ENCODE measurements around the gene NES.

The NES gene

GRCh38 chr1:156703336-156703735 lies 26.1 kb upstream of the NES start:
- DNase-seq, result no peak

DNA sequence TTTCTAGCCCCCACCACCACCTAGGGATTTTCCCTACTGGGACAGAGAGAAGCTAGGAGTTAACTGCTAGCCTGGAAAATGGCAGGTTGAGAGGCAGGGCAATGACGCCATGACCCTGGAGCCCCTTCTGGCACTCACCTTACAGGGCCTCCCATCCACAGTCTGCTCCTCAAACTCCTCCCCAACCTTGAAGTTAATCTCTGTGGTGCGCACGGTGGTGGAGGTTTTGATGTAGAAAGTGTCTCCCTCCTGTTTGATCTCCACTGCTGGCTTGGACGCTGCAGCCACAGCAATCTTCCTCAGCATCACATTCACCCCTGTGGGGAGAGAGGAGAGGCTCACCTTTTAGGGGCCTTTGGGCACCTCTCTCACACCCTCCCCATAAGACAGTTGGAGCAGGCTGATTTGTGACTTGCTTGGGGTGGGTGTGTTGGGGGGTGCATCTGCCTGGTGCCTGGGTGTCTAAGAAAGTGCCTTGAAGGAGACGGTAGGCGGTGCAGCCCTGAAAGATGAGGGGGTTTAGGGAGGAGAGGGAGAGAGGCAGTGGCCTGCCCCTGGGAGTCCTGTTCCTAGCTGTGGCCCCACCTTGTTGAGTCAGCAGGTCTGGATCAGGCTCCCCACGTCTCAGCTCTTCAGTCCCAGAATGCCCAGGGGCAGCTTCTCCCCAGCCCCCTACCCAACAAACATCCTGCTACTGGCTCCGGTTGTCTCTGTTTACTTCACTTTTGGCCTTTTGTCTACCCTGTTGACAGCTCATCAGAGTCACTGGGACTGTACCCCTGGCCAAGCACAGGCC lies 23.7 kb upstream of the NES start:
- no peak for DNase-seq

GRCh38 chr1:156698995-156699394 lies 21.8 kb upstream of the NES start:
- no peak for DNase-seq

DNA sequence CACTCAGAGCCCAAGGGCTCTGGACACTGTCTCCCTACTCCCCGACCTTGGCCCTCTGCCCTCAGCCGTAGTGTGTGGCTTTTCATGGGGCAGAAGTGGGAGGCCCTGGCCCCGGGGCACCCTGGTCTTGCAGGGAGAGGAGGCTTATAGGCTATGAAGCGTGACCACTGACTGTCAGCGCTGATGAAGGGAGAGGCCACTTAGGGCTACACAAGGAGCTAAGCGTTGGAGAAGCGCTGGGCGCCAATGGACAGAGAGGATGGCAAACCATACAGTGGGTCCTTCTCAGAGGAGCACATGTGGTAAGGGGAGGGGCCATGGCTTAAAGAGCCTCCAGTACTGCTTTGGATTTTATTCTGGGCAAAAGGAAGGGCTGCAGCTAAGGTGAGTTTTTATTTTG lies 20.3 kb upstream of the NES start:
- DNase-seq, result no peak

GRCh38 chr1:156696755-156697154 lies 19.5 kb upstream of the NES start:
- DNase-seq, result no peak

GRCh38 chr1:156694690-156694962 lies 17.4 kb upstream of the NES start:
- no peak for DNase-seq

- no peak for DNase-seq
Observed at GRCh38 chr1:156693848-156694689, 16.9 kb upstream of the NES start.

GRCh38 chr1:156692925-156693847 lies 16.0 kb upstream of the NES start:
- DNase-seq, result no peak

DNA sequence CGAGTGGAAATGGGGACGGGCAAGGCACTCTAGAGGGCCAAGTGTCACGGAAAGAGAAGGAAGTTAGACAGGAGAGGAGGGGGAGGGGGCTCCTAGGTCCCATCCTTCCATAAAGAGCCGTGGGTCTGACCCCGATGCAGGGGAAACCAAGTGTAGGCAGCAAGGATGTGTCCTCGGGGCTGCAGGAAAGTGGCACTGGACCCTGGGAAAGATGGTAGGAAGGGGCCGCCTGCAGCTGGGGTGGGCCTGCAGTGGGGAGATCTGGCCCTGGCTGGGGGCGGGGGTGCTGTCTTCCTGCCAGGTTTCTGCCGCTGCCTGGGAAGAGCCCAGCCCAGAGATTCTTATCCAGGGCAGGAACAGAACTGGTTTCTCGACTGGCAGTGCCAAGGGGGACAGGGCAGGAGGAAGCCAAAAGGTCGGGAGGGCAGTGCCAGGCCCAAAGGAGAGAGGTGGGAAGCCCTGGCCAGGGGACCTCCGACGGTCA lies 15.3 kb upstream of the NES start:
- no peak for DNase-seq

DNA sequence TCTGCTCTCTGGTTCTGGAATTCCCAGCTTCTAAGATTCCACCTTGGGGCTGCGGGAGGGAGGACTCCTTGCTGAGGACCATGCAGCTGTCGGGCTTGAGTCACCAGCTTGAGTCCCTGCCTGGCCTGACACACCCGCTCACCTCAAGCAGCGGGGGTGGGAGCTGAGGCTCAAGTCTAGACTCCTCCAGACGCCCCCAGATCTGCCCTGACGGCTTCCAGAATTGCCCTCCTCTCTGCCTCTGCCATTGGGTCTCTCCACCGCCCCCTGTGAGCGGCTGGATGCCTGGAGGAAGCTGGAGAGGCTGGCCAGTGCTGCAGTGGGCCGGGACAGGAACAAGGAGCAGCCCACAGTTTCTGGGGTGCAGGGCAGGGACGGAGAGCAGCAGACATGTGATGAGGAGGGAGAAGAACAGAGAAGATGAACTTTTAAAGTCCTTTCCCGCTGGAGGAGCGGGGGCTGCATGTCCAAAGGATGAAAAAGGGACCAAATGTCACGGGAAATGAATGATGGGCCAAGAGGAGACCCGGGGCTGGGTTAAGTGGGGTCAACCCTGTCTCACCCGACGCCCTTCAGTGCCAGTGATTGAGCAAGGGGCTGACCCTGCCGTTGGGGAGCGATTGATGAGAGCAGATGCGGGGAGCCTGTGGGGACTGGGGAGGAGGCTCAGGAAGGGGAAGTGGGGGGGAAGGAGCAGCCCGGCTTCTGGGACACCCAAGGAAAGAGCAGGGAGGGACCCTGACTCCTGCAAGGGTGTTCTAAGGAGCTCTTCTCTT lies 14.6 kb upstream of the NES start:
- no peak for DNase-seq

DNA sequence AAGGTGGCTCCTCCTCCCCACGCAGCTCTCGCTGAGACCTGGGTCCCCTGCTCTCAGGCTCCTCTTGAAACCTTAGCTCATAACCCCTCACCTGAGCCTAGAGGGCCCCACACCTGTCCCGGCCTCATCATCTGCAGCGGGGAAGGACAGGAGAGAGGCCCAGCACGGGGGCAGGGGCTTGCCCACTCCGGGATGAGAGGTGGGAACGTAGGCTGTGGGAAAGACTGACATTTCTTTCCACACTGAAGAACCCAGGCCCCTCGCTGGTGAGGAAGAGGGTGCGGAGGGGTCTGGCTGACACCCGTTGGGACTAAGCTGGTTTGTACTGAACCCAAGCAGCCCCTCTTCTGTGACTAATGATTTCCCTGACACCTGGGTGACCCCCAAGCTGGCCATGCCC lies 14.0 kb upstream of the NES start:
- DNase-seq, result no peak

GRCh38 chr1:156690675-156691036 lies 13.4 kb upstream of the NES start:
- no peak for DNase-seq

DNA sequence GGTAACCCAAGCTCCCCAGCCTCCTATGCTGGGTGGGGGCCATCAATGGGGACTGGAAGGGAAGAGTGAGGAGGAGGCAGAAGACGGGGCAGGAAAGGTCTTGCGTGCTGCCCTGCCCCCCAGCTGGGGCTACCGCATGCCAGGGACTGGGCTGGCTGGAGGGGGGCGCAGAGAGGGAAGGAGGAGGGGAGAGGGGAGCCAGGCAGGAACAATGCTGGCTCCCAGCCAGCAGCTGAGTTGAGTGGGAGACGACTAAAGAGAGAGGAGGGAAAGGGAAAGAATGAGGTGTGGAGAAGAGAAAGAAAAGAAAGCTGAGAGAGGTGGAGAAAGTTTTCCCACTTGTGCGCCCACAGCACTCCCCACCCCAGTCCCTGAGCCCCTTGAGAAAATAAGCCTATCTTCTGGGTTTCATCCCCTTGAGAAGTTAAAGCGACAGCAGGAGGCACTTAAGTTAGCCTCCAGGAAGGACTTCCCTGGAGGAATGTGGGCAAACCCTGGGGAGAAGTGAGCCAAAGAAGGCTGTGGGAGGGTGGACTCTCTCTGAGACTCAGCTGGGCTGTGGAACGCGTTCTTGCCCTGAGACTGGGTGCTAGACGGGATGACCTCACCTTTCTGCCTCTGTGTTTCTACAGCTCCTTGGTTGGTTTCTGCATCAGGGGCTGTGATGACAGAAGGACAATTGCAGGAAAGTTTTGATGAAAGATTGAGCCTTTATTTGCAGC lies 12.9 kb upstream of the NES start:
- no peak for DNase-seq

GRCh38 chr1:156689035-156689952 lies 12.1 kb upstream of the NES start:
- DNase-seq, result peak; percentile 86

- no peak for DNase-seq
Observed at GRCh38 chr1:156684227-156684782, 7.1 kb upstream of the NES start.

DNA sequence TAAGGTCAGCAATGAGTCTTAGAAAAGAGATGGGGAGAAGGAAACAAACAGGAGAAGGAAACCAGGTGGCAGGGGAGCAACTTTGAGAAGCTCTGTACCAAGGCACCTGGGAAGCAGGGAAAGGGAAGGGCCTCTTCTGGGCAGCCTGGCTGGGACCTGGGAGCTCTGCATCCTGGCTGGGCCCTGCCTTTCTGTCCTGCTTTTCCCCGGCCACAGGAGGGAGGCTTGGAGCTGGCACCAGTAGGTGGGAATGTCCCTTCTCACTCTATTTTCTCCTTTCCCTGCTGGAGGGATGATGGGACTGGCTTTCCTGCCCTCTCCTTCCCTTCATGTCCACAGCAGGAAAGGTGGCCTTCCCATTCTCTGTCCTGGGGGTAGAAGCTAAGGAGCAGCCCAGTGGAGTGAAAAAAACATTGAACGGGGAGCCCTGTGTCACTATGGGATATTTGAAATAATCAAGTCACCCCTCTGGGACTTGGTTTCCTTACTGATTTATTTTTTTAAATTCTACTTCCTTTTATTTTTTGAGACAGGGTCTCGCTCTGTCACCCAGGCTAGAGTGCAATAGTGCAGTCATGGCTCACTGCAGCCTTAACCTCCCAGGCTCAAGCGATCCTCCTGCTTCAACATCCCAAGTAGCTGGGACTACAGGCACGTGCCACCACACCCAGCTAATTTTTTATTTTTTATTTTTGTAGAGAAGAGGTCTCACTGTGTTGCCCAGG lies 5.1 kb upstream of the NES start:
- DNase-seq, result no peak

GRCh38 chr1:156681196-156681960 lies 4.2 kb upstream of the NES start:
- no peak for DNase-seq

GRCh38 chr1:156680056-156680455 lies 2.8 kb upstream of the NES start:
- DNase-seq, result no peak

All from activated CD8-positive, alpha-beta memory T cell treated with anti-CD3 and anti-CD28 coated beads, Interleukin-2, amount 50 U/mL, for 48 hours (primary cell).